Activated CD8-positive, alpha-beta memory T cell treated with anti-CD3 and anti-CD28 coated beads, Interleukin-2, amount 50 U/mL, for 4 hours (primary cell): ENCODE measurements around the gene HIGD1B.
"Not testable (repeated sequence)": the region's sequence is repeated elsewhere in the genome, so short reads cannot be mapped to it uniquely, and the experiment has no call there.

Experiments used
- DNase-seq: peaks from one replicate; pipeline ENCODE4 v3.0.0-alpha.2; 2020

Gene HIGD1B

GRCh38 chr17:44847586-44847985, at the start of gene HIGD1B:
HIGD1B (plus strand) TSS chr17:44847883; CDS start chr17:44848153, 270 bp downstream.
- DNase-seq: no peak

- DNase-seq: no peak
Measured at GRCh38 chr17:44798356-44798755, 49.3 kb upstream of the HIGD1B start.

GRCh38 chr17:44801880-44802279, 45.8 kb upstream of the HIGD1B start:
- no peak for DNase-seq

GRCh38 chr17:44804302-44805089, 43.2 kb upstream of the HIGD1B start:
- DNase-seq: no peak

GRCh38 chr17:44807093-44807816, 40.4 kb upstream of the HIGD1B start:
- DNase-seq: no peak

GRCh38 chr17:44807817-44808155, 39.9 kb upstream of the HIGD1B start:
- DNase-seq: no peak

GRCh38 chr17:44808156-44808555, 39.5 kb upstream of the HIGD1B start:
- no peak for DNase-seq

- DNase-seq: not testable (repeated sequence)
Measured at GRCh38 chr17:44808656-44809388, 38.9 kb upstream of the HIGD1B start.

- no peak for DNase-seq
Measured at GRCh38 chr17:44812263-44812662, 35.4 kb upstream of the HIGD1B start.

- DNase-seq: not testable (repeated sequence)
Measured at GRCh38 chr17:44818508-44818907, 29.2 kb upstream of the HIGD1B start.

- DNase-seq: no peak
Measured at GRCh38 chr17:44820631-44821212, 27.0 kb upstream of the HIGD1B start.

- not testable (repeated sequence) for DNase-seq
Measured at GRCh38 chr17:44825236-44825635, 22.4 kb upstream of the HIGD1B start.

GRCh38 chr17:44826123-44826790, 21.4 kb upstream of the HIGD1B start:
- DNase-seq: no peak

GRCh38 chr17:44827863-44828262, 19.8 kb upstream of the HIGD1B start:
- no peak for DNase-seq

- DNase-seq: no peak
Measured at GRCh38 chr17:44828919-44829522, 18.7 kb upstream of the HIGD1B start.

GRCh38 chr17:44829523-44830358, 17.9 kb upstream of the HIGD1B start, which contains the start of gene GJC1:
GJC1 (minus strand) TSS chr17:44830287; CDS start chr17:44805817, 24,470 bp downstream.
- DNase-seq: peak; percentile 20

- peak; percentile 37 for DNase-seq
Measured at GRCh38 chr17:44830359-44831288, 17.1 kb upstream of the HIGD1B start.

GRCh38 chr17:44831371-44831770, 16.3 kb upstream of the HIGD1B start:
- no peak for DNase-seq

- no peak for DNase-seq
Measured at GRCh38 chr17:44832805-44833204, 14.9 kb upstream of the HIGD1B start.

- DNase-seq: no peak
Measured at GRCh38 chr17:44837196-44837595, 10.5 kb upstream of the HIGD1B start.
